DMS114 treated with DMSO at 0.1 percent for 48 hours (cell line): ENCODE data around the gene CGNL1.
A peak's percentile ranks its signal among the peaks of the same experiment; 100 is the strongest.

Experiments used
- DNase-seq: peaks from one replicate; lab custom pipeline; 2025; ENCODE audit not compliant: unreplicated experiment; lab: John Stamatoyannopoulos, UW

Gene CGNL1

GRCh38 chr15:57375827-57376695 is at the start of gene CGNL1:
Gene CGNL1, plus strand, starts transcription at chr15:57376505. Its CDS starts 61,495 bp downstream, at chr15:57438000.
- DNase-seq = no peak

- no peak for DNase-seq
Measured at GRCh38 chr15:57327985-57328471, 48.3 kb upstream of the CGNL1 start.

- no peak for DNase-seq
Measured at GRCh38 chr15:57328479-57328878, 47.8 kb upstream of the CGNL1 start.

- no peak for DNase-seq
Measured at GRCh38 chr15:57328897-57329296, 47.4 kb upstream of the CGNL1 start.

GRCh38 chr15:57329582-57330367 is 46.5 kb upstream of the CGNL1 start:
- DNase-seq = no peak

GRCh38 chr15:57330619-57331340 is 45.5 kb upstream of the CGNL1 start:
- no peak for DNase-seq

GRCh38 chr15:57332326-57332725 is 44.0 kb upstream of the CGNL1 start:
- DNase-seq = no peak

GRCh38 chr15:57333487-57333886 is 42.8 kb upstream of the CGNL1 start:
- DNase-seq = no peak

- DNase-seq = no peak
Measured at GRCh38 chr15:57334257-57334656, 42.0 kb upstream of the CGNL1 start.

- no peak for DNase-seq
Measured at GRCh38 chr15:57335293-57335715, 41.0 kb upstream of the CGNL1 start.

GRCh38 chr15:57335719-57336118 is 40.6 kb upstream of the CGNL1 start:
- no peak for DNase-seq

GRCh38 chr15:57337868-57338411 is 38.4 kb upstream of the CGNL1 start:
- no peak for DNase-seq

GRCh38 chr15:57339321-57339720 is 37.0 kb upstream of the CGNL1 start:
- no peak for DNase-seq

GRCh38 chr15:57340682-57341259 is 35.5 kb upstream of the CGNL1 start:
- peak; percentile 78 for DNase-seq

- DNase-seq = no peak
Measured at GRCh38 chr15:57343048-57343447, 33.3 kb upstream of the CGNL1 start.

- DNase-seq = no peak
Measured at GRCh38 chr15:57343498-57343897, 32.8 kb upstream of the CGNL1 start.

- DNase-seq = no peak
Measured at GRCh38 chr15:57344282-57344681, 32.0 kb upstream of the CGNL1 start.

- DNase-seq = no peak
Measured at GRCh38 chr15:57345584-57345983, 30.7 kb upstream of the CGNL1 start.

GRCh38 chr15:57348081-57348480 is 28.2 kb upstream of the CGNL1 start:
- DNase-seq = no peak

- no peak for DNase-seq
Measured at GRCh38 chr15:57352535-57353316, 23.6 kb upstream of the CGNL1 start.
